SK-N-SH (cell line): Measurements from ENCODE around the gene NF2.

ENCODE experiments used
- CTCF ChIP-seq: fragments of 200-600 bp; sonication (generic); IDR thresholded peaks from 2 replicates; pipeline ENCODE4 v1.6.1; 2017; ENCODE audit warnings: antibody characterized with exemption, mild to moderate bottlenecking, moderate library complexity
- EP300 ChIP-seq, 2 experiments: IDR thresholded peaks; 2 replicates each; pipeline versions ENCODE4 v1.4.0 to v1.6.1; 2012; ENCODE audit warnings: borderline replicate concordance in 1 of 2, low read depth in 1 of 2, low read length in 1 of 2
- MAX ChIP-seq: IDR thresholded peaks from 2 replicates; pipeline ENCODE4 v1.4.0; 2012; ENCODE audit warnings: low read depth
- NFIC ChIP-seq: IDR thresholded peaks from 2 replicates; pipeline ENCODE4 v1.4.0; 2012; ENCODE audit warnings: borderline replicate concordance
- POLR2AphosphoS5 ChIP-seq: IDR thresholded peaks from 2 replicates; pipeline ENCODE4 v1.6.1; 2012; ENCODE audit warnings: low read depth, low read length
- RAD21 ChIP-seq: IDR thresholded peaks from 2 replicates; pipeline ENCODE4 v1.6.1; 2012; ENCODE audit warnings: mild to moderate bottlenecking, low read length
- RXRA ChIP-seq: IDR thresholded peaks from 2 replicates; pipeline ENCODE4 v1.4.0; 2012; ENCODE audit warnings: low read depth, mild to moderate bottlenecking, borderline replicate concordance
- USF2 ChIP-seq: fragments of 150-350 bp; IDR thresholded peaks from 2 replicates; pipeline ENCODE4 v1.6.1; 2017; ENCODE audit warnings: antibody characterized with exemption, low read length, low read depth, borderline replicate concordance

- no peak for TF ChIP-seq MAX
- no peak for TF ChIP-seq RAD21
- no peak for TF ChIP-seq CTCF
- no peak for TF ChIP-seq USF2
- no peak for TF ChIP-seq NFIC
- no peak for TF ChIP-seq POLR2AphosphoS5
- no peak for TF ChIP-seq EP300 (IDR thresholded peaks at IDR 0.05; ENCODE audit: borderline replicate concordance in 1 of 2, low read depth in 1 of 2, low read length in 1 of 2)
- no peak for TF ChIP-seq RXRA
Observed at GRCh38 chr22:29654420-29654819, 51.0 kb downstream of the NF2 start.
